DND-41 (cell line): ENCODE results near the gene INKA2.

Source experiments
- CTCF ChIP-seq: IDR thresholded peaks from 2 replicates; pipeline ENCODE4 v1.5.1; 2012; ENCODE audit warnings: borderline replicate concordance, low read length, moderate library complexity, mild to moderate bottlenecking; ENCODE audit not compliant: poor library complexity, severe bottlenecking; ENCODE audit errors: extremely low read depth
- EZH2 ChIP-seq: IDR thresholded peaks from 3 replicates; pipeline ENCODE4 v1.6.1; 2012; ENCODE audit warnings: borderline replicate concordance, low read depth, mild to moderate bottlenecking, moderate library complexity, low read length, inconsistent platforms; ENCODE audit not compliant: severe bottlenecking

DNA sequence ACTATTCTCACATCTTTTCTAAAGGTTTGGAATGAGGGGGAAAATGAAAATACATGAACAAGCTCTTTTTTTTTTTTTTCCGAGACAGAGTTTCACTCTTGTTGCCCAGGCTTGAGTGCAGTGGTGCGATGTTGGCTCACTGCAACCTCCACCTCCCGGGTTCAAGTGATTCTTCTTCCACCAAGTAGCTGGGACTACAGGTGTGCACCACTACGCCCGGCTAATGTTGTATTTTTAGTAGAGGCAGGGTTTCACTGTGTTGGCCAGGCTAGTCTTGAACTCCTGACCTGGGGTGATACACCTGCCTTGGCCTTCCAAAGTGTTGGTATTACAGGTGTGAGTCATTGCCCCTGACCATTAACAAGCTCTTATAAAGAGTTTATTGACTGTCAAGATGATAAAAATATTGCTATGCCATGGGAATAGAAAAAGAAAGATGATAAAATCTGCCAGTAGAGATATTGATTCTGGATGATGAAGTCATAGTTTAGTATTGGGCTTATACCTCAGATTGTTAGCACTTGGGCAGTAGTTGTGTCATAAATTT is 36.6 kb downstream of the INKA2 start:
- no peak for TF ChIP-seq CTCF
- no peak for TF ChIP-seq EZH2
